Left renal pelvis (tissue), 4 donors: ENCODE measurements around the gene MESD. TPM values are rescaled to one million over a fixed set of nuclear protein-coding genes. Genes with fewer than 3 reads are reported as not detected.
A peak's percentile ranks its signal among the peaks of the same experiment; 100 is the strongest.

Source experiments
- DNase-seq, 4 donors: peaks; one replicate each; pipeline ENCODE4 v3.0.0-alpha.2; 2013; ENCODE audit warnings: low read depth in 4 of 4, low spot score in 3 of 4
- polyA plus RNA-seq, 4 donors: library from polyadenylated mRNA; unstranded; fragments of 120-200 nt; gene quantifications; one replicate each; pipeline ENCODE4 v1.2.1, GENCODE V29; 2013; ENCODE audit not compliant: insufficient read length in 4 of 4

Gene MESD
- polyA plus RNA-seq, 4 donors = 31.1 to 48.6 (median 40.1) TPM

- no peak for DNase-seq
Observed at GRCh38 chr15:80940851-80941250, 48.8 kb downstream of the MESD start.

DNA sequence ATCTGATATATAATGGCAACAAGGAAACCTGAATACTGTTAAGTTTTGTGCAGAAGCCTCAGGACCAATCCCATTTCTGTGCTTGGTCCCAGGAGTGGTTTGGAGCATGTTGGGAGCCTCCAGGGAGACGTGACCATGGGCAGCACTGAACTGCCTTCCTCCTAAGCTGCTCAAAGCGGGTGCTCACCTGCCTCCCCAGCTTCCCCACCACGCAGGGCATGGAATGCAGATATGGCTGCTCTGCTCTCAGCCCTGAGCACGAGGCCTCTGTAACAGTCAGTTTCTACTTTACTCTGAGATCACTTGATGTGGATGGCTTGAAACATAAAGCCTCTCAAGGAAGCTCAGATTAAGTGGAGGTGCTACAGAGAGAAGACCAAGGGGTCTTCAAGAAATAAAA lies 49.3 kb downstream of the MESD start:
- DNase-seq = no peak

GRCh38 chr15:80939216-80939615 lies 50.4 kb downstream of the MESD start:
- no peak for DNase-seq

DNA sequence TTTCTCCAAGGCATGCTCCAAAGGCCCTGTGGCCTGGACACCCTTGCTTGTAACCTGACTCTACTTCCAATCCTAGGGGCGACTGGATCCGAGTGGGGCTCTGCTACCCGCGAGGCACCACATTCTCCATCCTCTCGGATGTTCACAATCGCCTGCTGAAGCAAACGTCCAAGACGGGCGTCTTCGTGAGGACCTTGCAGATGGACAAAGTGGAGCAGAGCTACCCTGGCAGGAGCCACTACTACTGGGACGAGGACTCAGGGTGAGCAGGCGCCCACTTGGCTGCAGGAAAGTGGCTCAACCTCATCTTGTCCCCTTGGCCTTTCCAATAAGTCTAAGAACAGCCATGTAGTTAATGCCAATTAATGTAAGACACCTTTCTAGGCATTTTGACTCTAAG lies 51.9 kb downstream of the MESD start:
- DNase-seq = no peak

DNA sequence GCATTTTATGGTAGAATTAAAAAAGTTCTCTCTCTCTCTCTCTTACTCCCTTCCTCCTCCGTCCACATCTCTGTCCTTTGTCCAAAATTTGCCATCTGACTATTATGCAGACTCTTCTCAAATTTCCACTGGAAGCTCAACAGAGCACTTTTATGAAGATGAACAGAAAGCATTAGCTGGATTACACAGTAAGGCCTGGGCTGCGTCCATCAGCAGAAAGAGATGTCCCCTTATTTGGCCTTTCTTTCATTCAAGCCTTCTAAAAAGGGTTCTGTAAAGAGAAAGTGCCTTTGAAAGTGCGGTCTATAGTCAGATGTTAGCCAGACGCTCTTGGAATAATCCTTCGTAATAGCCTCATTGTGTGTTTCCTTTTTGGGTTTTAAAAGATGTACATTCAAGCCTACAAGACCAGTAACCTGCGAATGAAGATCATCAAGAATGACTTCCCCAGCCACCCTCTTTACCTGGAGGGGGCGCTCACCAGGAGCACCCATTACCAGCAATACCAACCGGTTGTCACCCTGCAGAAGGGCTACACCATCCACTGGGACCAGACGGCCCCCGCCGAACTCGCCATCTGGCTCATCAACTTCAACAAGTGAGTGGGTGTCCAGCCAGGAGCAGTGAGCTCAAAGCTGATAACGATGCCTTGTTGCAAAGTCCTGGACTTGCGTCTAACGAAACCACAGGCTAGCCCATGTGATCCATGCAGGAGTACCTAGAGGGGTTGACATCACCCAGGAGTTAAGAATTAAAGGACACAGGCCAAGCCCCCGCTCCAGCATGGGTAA lies 53.1 kb downstream of the MESD start:
- DNase-seq = no peak

GRCh38 chr15:80934761-80935221 lies 54.8 kb downstream of the MESD start:
- no peak for DNase-seq

DNA sequence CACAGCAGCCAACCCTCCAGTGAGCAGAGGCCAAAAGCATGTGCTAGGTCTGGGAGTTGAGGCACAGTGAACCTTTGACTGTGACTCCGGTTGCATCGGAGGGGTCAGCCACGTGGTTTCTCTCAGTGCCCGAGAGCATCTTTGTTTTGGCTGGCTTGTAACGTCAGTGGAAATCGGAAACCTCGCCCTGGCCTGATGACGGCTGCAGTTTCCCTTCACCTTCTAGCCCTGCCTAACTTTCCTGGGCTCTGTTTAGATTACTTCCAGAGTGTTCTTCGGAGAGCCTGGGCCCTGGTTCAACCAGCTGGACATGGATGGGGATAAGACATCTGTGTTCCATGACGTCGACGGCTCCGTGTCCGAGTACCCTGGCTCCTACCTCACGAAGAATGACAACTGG lies 56.6 kb downstream of the MESD start:
- peak in 1 of 4 donors; percentile 15 for DNase-seq

- no peak for DNase-seq
Observed at GRCh38 chr15:80932513-80932815, 57.2 kb downstream of the MESD start.

DNA sequence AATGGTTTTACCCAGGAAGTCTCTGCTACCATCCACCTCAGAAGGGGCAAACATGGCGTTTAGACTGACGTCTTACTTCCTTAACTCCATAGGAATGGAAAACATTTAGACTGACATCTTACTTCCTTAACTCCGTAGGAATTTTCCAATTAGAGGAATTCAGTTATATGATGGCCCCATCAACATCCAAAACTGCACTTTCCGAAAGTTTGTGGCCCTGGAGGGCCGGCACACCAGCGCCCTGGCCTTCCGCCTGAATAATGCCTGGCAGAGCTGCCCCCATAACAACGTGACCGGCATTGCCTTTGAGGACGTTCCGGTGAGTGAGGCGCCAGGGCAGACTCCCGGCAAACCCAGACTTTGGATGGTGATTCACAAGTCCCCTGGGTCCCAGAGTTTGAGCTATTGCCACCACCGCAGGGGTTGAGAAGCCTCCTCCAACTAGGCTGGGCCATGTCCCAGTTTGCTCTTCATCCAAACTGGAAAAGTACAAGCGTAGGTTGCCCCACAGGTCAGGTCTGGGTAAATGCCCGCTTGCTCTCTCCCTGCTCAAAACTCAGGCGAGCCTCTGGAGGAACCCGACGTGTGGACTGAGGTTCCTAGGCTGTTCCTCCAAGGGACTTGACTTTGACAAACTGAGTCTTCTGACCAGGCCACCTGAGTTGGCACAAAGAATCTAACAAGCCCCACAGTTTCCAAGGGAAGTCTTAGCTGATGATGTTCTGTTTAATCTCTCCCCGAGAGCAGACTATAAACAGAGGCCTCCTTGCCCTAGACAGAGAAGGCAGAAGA lies 57.7 kb downstream of the MESD start:
- no peak for DNase-seq

GRCh38 chr15:80931191-80931590 lies 58.4 kb downstream of the MESD start:
- no peak for DNase-seq

GRCh38 chr15:80929689-80930088 lies 59.9 kb downstream of the MESD start:
- DNase-seq = no peak

DNA sequence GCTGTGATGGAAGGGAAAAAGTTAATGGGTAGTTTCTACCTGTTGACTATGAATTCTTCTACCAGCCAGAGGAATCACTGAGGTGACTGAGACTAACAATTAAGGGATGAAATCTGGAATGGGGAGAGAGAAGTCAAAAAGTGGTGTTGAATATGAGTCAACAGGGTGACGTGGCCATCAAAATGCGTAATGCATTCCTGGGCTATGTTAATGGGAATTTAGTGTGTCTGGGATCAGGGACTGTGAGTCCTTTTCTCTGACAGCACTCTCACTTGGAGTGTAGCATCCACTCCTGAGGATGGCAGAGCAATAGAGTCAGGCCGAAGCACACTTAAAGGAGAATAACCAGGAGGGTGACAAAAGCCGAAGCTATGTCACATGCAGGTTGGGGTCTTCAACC lies 60.4 kb downstream of the MESD start:
- DNase-seq = no peak

- DNase-seq = no peak
Observed at GRCh38 chr15:80926126-80926525, 63.5 kb downstream of the MESD start.

DNA sequence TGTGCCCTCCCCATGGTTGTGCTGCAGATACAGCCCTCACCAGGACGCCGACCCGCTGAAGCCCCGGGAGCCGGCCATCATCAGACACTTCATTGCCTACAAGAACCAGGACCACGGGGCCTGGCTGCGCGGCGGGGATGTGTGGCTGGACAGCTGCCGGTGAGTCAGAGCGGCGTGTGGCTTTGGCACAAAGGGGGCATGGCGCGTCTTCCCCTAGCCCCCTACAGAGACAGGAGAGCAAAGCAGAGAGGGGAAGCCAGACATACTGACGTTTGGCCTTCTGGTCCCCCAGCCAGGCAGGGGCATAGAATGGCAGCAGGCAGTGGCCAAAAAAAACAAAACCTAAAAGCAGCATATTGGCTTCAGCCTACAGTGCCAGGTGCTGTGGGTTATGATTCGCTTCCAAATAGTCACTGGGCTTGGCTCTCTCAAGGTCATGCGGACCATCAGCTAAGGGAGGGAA lies 64.0 kb downstream of the MESD start:
- DNase-seq = no peak

DNA sequence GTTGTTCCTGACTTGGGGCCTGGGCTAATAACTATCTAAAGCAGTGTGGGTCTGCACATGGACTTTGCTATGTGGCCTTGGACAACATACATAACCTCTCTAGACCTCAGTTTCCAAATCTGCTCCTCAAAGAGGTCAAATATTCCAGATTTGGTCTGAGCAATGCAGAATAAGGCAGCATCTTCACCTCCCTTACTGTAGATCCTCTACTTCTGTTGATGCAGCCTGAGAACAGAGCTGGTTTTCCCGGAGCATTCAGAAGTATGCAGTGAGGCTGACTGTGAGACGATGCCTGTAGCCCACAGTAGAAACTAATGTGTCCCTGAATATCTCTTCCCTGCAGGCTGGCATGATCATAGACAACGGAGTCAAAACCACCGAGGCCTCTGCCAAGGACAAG lies 65.3 kb downstream of the MESD start:
- no peak for DNase-seq

DNA sequence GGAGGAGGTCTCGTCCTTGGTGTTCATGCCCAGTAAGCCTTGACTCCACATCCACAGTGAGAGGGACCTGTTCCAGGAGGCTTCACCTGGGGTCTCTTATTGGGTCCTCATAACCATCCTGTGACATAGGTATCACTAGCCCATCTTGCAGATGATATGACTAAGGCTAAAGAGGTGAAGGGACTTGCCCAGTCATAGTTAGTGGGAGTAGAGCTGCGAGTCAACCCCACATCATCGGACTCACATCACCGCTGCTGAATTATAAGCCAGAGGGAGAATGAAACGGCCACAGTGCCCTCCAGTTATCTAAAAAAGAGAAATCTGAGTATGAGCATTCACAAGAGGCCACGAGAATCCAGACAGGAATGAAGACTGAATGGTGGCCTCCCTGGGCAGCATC lies 66.0 kb downstream of the MESD start:
- no peak for DNase-seq

- no peak for DNase-seq
Observed at GRCh38 chr15:80921736-80922410, 67.7 kb downstream of the MESD start.

- no peak for DNase-seq
Observed at GRCh38 chr15:80920271-80920699, 69.3 kb downstream of the MESD start.

GRCh38 chr15:80918196-80918783 lies 71.3 kb downstream of the MESD start:
- no peak for DNase-seq

DNA sequence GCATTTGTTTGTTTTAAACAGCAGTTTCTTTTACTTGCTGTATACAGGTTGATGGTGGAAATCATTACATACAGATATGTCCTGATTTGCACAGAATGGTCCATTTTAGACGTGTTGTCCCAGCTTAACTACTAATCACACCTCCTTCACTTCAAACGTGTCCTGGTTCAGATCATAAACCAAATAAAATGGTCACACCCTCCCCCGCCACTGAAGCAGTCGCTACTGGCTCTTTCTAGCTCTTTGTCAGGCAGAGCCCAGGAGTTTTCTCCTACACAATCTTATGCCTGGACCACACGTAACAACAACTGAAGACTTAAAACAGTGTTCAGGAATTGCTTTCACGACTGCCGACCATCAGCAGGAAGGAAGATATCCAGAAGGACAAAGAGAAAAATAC lies 73.6 kb downstream of the MESD start:
- DNase-seq = no peak

DNA sequence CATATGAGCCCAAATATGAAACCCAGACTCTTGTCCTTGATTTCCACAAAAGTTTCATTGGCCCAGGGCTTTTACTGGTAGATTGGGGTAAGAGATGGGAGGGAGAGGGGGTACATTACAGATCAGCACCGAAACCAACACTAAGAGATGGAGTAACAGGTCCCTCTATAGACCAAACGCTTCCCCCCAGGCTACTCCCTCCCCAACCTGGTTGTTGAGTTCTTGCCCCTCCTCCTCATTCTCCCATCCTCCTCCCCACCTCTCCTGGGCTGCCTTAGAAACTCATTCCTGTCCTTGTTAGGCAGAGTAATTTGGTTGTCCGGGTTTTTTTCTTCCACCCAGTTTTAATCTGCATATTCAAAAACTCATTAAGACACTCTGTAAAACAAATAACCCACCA lies 74.1 kb downstream of the MESD start:
- no peak for DNase-seq
